Neuronal stem cell (in vitro differentiated cells): ENCODE measurements around the gene SCCPDH.

Experiments
- DNase-seq: peaks from one replicate; pipeline ENCODE4 v3.0.0-alpha.2; 2013; ENCODE audit warnings: low spot score
- H2AFZ ChIP-seq: one replicate; pipeline ENCODE4 v1.6.1; 2013; ENCODE audit warnings: mild to moderate bottlenecking, low read length, inconsistent platforms
- H2AK5ac ChIP-seq: 2 replicates; pipeline ENCODE4 v1.6.1; 2013; ENCODE audit warnings: low read depth, mild to moderate bottlenecking, inconsistent platforms, low read length, moderate library complexity, mixed read lengths
- H2BK120ac ChIP-seq: 2 replicates; pipeline ENCODE4 v1.6.1; 2013; ENCODE audit warnings: low read depth, mild to moderate bottlenecking, inconsistent platforms, low read length, moderate library complexity, mixed read lengths
- H2BK12ac ChIP-seq: one replicate; pipeline ENCODE4 v1.6.1; 2013; ENCODE audit warnings: low read length, inconsistent platforms
- H2BK15ac ChIP-seq: 2 replicates; pipeline ENCODE4 v1.6.1; 2013; ENCODE audit warnings: mild to moderate bottlenecking, low read length, inconsistent platforms, mixed read lengths
- H2BK5ac ChIP-seq: one replicate; pipeline ENCODE4 v1.6.1; 2013; ENCODE audit warnings: inconsistent platforms, mild to moderate bottlenecking, low read length, moderate library complexity
- H3K14ac ChIP-seq: one replicate; pipeline ENCODE4 v1.6.1; 2013; ENCODE audit warnings: low read length, inconsistent platforms
- H3K18ac ChIP-seq: 2 replicates; pipeline ENCODE4 v1.6.1; 2013; ENCODE audit warnings: low read length, inconsistent platforms
- H3K23ac ChIP-seq: 2 replicates; pipeline ENCODE4 v1.6.1; 2013; ENCODE audit warnings: low read depth, mild to moderate bottlenecking, mixed read lengths, low read length, inconsistent platforms; ENCODE audit not compliant: poor library complexity
- H3K27ac ChIP-seq: replicated peaks from 3 replicates; pipeline ENCODE4 v1.5.1; 2013; ENCODE audit warnings: low read length, inconsistent platforms
- H3K27me3 ChIP-seq, 3 experiments: 2 replicates each; pipeline ENCODE4 v1.6.1; 2013; ENCODE audit warnings: low read length in 3 of 3, mild to moderate bottlenecking in 2 of 3, inconsistent platforms in 1 of 3, low read depth in 1 of 3, mixed read lengths in 1 of 3, moderate library complexity in 1 of 3; ENCODE audit not compliant: control insufficient read depth in 3 of 3, insufficient read depth in 3 of 3
- H3K36me3 ChIP-seq, 2 donors: replicated peaks in 1 of 2; 2 replicates each; pipeline ENCODE4 v1.6.1; 2013; ENCODE audit warnings: low read length in 2 of 2; ENCODE audit not compliant: control insufficient read depth in 2 of 2, insufficient read depth in 2 of 2
- H3K4ac ChIP-seq: 2 replicates; pipeline ENCODE4 v1.6.1; 2013; ENCODE audit warnings: inconsistent platforms, mild to moderate bottlenecking, low read length, moderate library complexity
- H3K4me1 ChIP-seq, 2 donors: 1 replicate in 1 of 2; 2 replicates in 1 of 2; pipeline ENCODE4 v1.6.1; 2013; ENCODE audit warnings: low read length in 2 of 2, low read depth in 1 of 2; ENCODE audit not compliant: control insufficient read depth in 2 of 2, insufficient read depth in 1 of 2
- H3K4me2 ChIP-seq: one replicate; pipeline ENCODE4 v1.6.1; 2013; ENCODE audit warnings: mild to moderate bottlenecking, low read length, inconsistent platforms; ENCODE audit not compliant: insufficient read depth, poor library complexity, severe bottlenecking
- H3K4me3 ChIP-seq, 2 donors: 2 replicates each; pipeline ENCODE4 v1.5.1; 2013; ENCODE audit warnings: low read length in 2 of 2, mild to moderate bottlenecking in 2 of 2, inconsistent platforms in 1 of 2, moderate library complexity in 1 of 2
- H3K79me1 ChIP-seq: one replicate; pipeline ENCODE4 v1.6.1; 2013; ENCODE audit warnings: low read depth, mild to moderate bottlenecking, inconsistent platforms, low read length, moderate library complexity
- H3K9ac ChIP-seq: one replicate; pipeline ENCODE4 v1.6.1; 2013; ENCODE audit warnings: mild to moderate bottlenecking, low read depth, low read length, inconsistent platforms; ENCODE audit not compliant: poor library complexity
- H3K9me3 ChIP-seq, 2 donors: replicated peaks in 1 of 2; 2 replicates each; pipeline versions ENCODE3 to v1.6.1; 2013; ENCODE audit warnings: low read length in 2 of 2, mild to moderate bottlenecking in 2 of 2, inconsistent platforms in 1 of 2, low read depth in 1 of 2, mixed read lengths in 1 of 2, moderate library complexity in 1 of 2; ENCODE audit not compliant: control insufficient read depth in 2 of 2, insufficient read depth in 1 of 2
- H4K8ac ChIP-seq: one replicate; pipeline ENCODE4 v1.6.1; 2013; ENCODE audit warnings: low read depth, mild to moderate bottlenecking, inconsistent platforms, low read length, moderate library complexity
- H4K91ac ChIP-seq: one replicate; pipeline ENCODE4 v1.6.1; 2013; ENCODE audit warnings: low read length, low read depth, mild to moderate bottlenecking, inconsistent platforms; ENCODE audit not compliant: poor library complexity
- WGBS, 2 donors: extraction: QIAGEN DNeasy Blood & Tissue Kit; methylation state at CpG; one replicate each; pipeline ENCODE4 v1.1.7; 2013; ENCODE audit warnings: missing lambda C conversion rate in 2 of 2, mixed read lengths in 1 of 2; ENCODE audit not compliant: insufficient read length in 2 of 2, insufficient replicate concordance in 1 of 2; ENCODE audit errors: extremely low coverage in 2 of 2; 5-methylcytosine and 5-hydroxymethylcytosine counted together

SCCPDH gene

DNA sequence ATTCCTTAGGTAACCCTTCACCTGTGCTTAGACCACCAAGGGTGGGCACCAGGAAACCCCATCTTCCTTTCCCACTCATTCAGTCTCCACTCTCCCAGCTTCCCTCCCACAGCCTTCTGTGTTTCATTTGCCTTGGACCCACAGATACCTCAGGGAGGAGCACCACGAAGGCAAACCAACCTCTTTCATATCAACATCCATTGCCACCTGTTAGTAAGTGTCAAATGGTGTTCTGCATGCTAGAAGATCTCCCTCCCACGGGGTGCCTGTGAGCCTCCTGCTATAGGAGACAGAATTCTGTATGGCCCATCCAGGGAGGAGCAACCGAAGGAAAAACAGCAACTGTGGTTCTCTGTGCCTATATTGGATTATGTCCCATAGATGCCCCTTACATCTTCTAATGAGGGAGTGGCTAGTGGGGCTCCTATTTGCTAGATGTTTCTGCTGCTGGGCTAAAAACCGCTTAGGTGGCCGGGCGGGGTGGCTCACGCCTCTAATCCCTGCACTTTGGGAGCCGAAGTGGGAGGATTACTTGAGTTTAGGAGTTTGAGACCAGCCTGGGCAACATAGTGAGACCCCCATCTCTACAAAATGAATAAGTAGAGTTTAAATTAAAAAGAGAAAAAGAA is 25.6 kb upstream of the SCCPDH start:
- peak overlapping the region; percentile 90 for H2AFZ ChIP-seq
- H2BK15ac ChIP-seq, result no peak overlapping the region
- H2BK5ac ChIP-seq, result no peak overlapping the region
- no peak overlapping the region for H3K23ac ChIP-seq
- DNase-seq, result no peak
- no peak overlapping the region for H4K8ac ChIP-seq
- no peak overlapping the region for H3K27ac ChIP-seq
- no peak overlapping the region for H2BK12ac ChIP-seq
- no peak overlapping the region for H3K4ac ChIP-seq
- peaks cover 0 to 6% (median 0%) of the 10 kb centered on the region in 3 experiments for H3K27me3 ChIP-seq
- no peaks in the 10 kb centered on the region for H3K36me3 ChIP-seq
- no peak overlapping the region for H3K18ac ChIP-seq
- H4K91ac ChIP-seq, result no peak overlapping the region
- no peaks in the 10 kb centered on the region for H3K79me1 ChIP-seq
- peaks cover 0 to 2% of the 10 kb centered on the region in 2 donors for H3K4me1 ChIP-seq
- H3K14ac ChIP-seq, result no peak overlapping the region
- H2AK5ac ChIP-seq, result no peak overlapping the region
- no peak overlapping the region for H3K9ac ChIP-seq
- H2BK120ac ChIP-seq, result no peak overlapping the region
- peak overlapping the region; percentile 22 for H3K4me2 ChIP-seq
- WGBS, 2 donors, result no CpG with 5 or more reads among the region's 8 CpGs
- H3K9me3 ChIP-seq, result peaks cover 0 to 2% of the 10 kb centered on the region in 2 donors
- no peak overlapping the region for H3K4me3 ChIP-seq

DNA sequence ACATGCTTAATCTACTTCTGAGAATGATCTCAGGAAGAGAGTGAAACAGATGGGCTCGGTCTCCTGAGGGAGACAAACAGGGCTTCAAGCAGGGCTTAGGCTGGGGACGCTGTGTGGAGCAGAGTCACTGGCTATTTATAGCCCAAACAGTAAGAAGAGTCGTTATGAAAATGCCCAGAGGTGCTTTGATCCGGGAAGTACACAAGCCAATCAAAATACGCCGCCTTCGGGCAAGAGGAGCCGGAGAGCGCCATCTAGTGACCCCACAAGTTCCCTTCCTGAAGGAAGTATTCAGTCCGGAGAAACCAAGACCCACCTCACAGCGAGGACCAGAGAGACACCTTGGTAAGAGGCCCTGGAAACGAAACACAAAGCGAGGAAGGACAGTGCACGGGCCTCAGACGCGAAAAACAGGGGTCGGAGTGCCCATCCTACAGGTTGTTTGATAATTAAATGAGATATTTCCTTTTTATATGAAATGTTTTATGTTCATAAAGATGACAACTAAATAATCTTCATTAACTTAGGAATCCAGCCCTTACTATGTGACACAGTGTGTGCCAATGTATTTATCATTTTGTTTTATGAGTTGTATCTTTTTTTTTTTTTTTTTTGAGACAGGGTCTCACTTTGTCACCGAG is 25.0 kb upstream of the SCCPDH start:
- H2BK5ac ChIP-seq, result no peak overlapping the region
- no peak overlapping the region for H4K91ac ChIP-seq
- no peak overlapping the region for H2BK120ac ChIP-seq
- H3K9me3 ChIP-seq, result peaks cover 0 to 2% of the 10 kb centered on the region in 2 donors
- no peak overlapping the region for H3K14ac ChIP-seq
- no peak overlapping the region for H3K9ac ChIP-seq
- no peak overlapping the region for H2AK5ac ChIP-seq
- peak overlapping the region; percentile 22 for H3K4me2 ChIP-seq
- H3K27me3 ChIP-seq, result peaks cover 0 to 8% (median 0%) of the 10 kb centered on the region in 3 experiments
- no peaks in the 10 kb centered on the region for H3K36me3 ChIP-seq
- no peak overlapping the region for H3K4ac ChIP-seq
- H2BK15ac ChIP-seq, result no peak overlapping the region
- H3K79me1 ChIP-seq, result no peaks in the 10 kb centered on the region
- peak overlapping the region in 1 of 2 donors; percentile 23 for H3K4me3 ChIP-seq
- no peak overlapping the region for H2BK12ac ChIP-seq
- WGBS, 2 donors, result no CpG with 5 or more reads among the region's 18 CpGs
- no peak overlapping the region for H3K18ac ChIP-seq
- peaks cover 0 to 2% of the 10 kb centered on the region in 2 donors for H3K4me1 ChIP-seq
- DNase-seq, result peak; percentile 62
- no peak overlapping the region for H3K27ac ChIP-seq
- H2AFZ ChIP-seq, result peak overlapping the region; percentile 90
- H4K8ac ChIP-seq, result no peak overlapping the region
- H3K23ac ChIP-seq, result no peak overlapping the region

GRCh38 chr1:246703581-246703980 is 20.6 kb upstream of the SCCPDH start:
- Histone ChIP-seq H3K18ac (no peak overlapping the region), H2BK15ac (no peak overlapping the region), H2BK120ac (no peak overlapping the region), H3K4me1 (no peaks in the 10 kb centered on the region), H3K4me2 (no peak overlapping the region), H2BK12ac (no peak overlapping the region), H3K27ac (no peak overlapping the region), H3K36me3 (no peaks in the 10 kb centered on the region), H3K14ac (no peak overlapping the region), H2AFZ (no peak overlapping the region), H3K9me3 (no peaks in the 10 kb centered on the region), H3K79me1 (no peaks in the 10 kb centered on the region), H4K8ac (no peak overlapping the region), H3K4ac (no peak overlapping the region), H2AK5ac (no peak overlapping the region), H4K91ac (no peak overlapping the region), H3K27me3 (peaks cover 0 to 5% (median 0%) of the 10 kb centered on the region in 3 experiments), H3K9ac (no peak overlapping the region), H3K4me3 (no peak overlapping the region), H3K23ac (no peak overlapping the region), H2BK5ac (no peak overlapping the region)
- WGBS, 2 donors, result no CpG with 5 or more reads among the region's 8 CpGs
- DNase-seq, result no peak

DNA sequence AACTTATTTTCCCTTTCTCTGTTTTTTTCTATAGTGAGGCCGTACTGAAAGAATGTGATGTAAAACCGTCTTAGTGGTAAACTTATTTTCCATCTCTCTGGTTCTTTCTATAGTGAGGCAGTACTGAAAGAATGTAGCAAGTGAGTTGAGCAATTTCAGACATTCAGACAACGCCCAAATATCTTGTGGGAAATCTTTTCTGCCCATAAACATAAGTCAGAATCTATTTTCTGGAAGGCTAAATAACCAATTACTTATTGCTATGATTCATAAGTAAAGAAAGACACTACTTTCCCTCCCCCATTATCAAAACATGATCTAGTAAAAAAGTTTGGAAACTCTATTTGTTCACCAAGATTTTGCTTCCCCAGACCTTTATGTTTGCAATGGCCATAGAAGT is 18.8 kb upstream of the SCCPDH start:
- H3K4me1 ChIP-seq, result no peaks in the 10 kb centered on the region
- H3K4ac ChIP-seq, result no peak overlapping the region
- no CpG with 5 or more reads among the region's 3 CpGs for WGBS, 2 donors
- no peak overlapping the region for H3K18ac ChIP-seq
- no peak overlapping the region for H3K4me2 ChIP-seq
- no peak overlapping the region for H2AFZ ChIP-seq
- no peak overlapping the region for H3K14ac ChIP-seq
- no peaks in the 10 kb centered on the region for H3K9me3 ChIP-seq
- no peaks in the 10 kb centered on the region for H3K36me3 ChIP-seq
- no peak overlapping the region for H2AK5ac ChIP-seq
- no peak overlapping the region for H3K9ac ChIP-seq
- no peak overlapping the region for H4K8ac ChIP-seq
- no peak overlapping the region for H2BK120ac ChIP-seq
- H3K79me1 ChIP-seq, result no peaks in the 10 kb centered on the region
- H4K91ac ChIP-seq, result no peak overlapping the region
- no peak overlapping the region for H2BK5ac ChIP-seq
- no peak overlapping the region for H3K27ac ChIP-seq
- H2BK12ac ChIP-seq, result no peak overlapping the region
- H3K4me3 ChIP-seq, result no peak overlapping the region
- H3K27me3 ChIP-seq, result peaks cover 0 to 3% (median 0%) of the 10 kb centered on the region in 3 experiments
- H3K23ac ChIP-seq, result no peak overlapping the region
- DNase-seq, result no peak
- no peak overlapping the region for H2BK15ac ChIP-seq
